HG02623 (cell line): ENCODE data around the gene NEK6.

ENCODE experiments used
- ATAC-seq: cut with Tn5 transposase; IDR thresholded peaks from one replicate; pipeline ENCODE4 v1.9.1; 2021; ENCODE audit warnings: moderate library complexity; ENCODE audit not compliant: unreplicated experiment

Gene NEK6

GRCh38 chr9:124339603-124340146 is 81.9 kb downstream of the NEK6 start:
- ATAC-seq, result no peak

DNA sequence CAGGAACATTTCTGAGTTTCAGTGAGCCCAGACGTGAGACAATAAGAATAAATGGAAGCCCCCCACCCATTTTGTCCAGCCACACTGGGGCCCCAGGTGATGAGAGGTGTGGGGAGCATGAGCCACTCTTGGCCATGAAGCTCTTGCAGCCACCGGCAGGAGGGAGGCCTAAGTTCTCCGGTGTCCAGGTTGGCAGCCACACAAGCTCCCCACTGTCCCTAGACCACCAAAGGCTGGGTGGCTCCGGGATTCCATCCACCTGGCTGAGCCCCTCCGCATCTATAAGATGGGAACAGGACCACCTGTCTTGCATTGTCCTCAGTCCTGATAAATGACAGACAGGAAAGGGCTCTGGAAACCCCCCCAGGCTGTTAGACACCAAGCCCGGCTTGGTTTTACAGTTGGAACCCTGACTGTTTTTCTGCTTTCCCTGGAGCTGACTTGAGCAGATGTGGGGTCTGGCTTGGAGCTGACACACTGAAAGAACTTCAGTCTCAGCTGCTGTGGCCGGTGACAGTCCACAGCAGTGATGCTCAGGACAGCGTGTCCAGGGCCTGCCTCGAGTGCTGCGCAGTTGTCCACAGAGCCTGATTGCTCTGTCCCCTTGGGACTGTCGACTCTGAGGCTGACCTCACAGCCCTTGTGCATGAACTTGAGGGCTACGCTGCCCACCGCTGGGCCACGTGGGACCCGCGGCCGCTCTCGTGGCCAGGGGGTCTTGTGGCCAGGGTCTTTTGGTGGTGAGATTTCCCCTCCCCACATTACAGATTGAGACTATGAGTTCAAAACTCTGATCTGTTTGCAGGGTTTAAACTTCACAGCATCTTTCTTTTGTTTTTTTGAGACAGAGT is 82.7 kb downstream of the NEK6 start:
- ATAC-seq, result no peak

- no peak for ATAC-seq
Measured at GRCh38 chr9:124341455-124342170, 83.9 kb downstream of the NEK6 start.

DNA sequence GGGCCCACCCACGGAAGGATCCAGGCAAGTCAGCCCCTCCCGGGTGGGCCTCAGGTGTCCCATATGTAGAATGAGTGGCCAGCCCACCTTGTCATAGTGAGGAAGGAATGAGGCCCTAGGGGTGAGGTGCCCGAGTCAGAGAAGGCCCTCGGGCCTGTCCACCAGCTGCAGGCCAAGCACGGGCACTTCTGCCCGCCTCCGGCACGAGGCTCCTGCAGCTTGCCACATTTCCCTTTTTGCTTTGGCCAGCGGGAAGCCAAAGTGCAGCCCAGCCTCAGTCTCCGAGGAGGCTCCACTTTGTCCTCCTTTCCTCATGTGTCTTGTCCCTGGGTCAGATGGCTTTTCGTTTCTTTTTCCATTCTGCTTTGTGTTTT is 84.6 kb downstream of the NEK6 start:
- ATAC-seq, result no peak

GRCh38 chr9:124342776-124343485 is 85.2 kb downstream of the NEK6 start:
- no peak for ATAC-seq

DNA sequence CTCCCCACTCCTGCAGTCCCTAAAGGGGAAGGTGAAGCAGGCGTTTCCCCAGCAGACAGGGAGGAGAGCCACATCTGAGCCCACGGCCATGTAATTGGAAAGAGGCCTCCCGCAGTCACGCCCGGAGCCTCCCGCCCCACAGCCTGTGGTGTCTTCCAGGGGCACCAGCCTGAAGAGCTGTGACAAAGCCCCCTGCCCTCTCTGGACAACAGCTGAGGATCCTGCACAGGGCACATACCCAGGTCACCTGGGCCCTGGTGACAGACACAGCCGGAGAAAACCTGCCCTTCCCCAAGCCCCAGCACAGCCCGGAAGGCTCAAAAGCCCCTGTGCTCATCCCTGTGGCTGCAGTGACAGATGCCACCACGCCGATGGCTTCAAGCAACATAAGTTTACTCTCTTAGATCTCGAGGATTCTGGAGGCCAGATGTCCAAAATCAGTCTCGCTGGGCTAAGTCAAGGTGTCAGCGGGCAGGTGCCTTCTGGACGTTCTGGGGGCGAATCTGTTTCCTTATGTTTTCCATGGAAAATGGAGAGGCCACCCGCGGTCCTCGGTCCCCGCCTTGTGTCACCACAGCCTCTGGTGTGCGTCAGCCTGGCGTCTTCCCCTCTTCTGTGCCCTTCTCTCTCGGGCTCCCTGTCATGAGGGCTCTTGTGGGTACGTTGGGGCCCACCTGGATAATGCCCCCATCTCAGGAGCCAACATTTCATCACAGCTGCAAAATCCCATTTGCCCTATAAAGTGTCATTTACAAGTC is 86.0 kb downstream of the NEK6 start:
- ATAC-seq, result no peak

DNA sequence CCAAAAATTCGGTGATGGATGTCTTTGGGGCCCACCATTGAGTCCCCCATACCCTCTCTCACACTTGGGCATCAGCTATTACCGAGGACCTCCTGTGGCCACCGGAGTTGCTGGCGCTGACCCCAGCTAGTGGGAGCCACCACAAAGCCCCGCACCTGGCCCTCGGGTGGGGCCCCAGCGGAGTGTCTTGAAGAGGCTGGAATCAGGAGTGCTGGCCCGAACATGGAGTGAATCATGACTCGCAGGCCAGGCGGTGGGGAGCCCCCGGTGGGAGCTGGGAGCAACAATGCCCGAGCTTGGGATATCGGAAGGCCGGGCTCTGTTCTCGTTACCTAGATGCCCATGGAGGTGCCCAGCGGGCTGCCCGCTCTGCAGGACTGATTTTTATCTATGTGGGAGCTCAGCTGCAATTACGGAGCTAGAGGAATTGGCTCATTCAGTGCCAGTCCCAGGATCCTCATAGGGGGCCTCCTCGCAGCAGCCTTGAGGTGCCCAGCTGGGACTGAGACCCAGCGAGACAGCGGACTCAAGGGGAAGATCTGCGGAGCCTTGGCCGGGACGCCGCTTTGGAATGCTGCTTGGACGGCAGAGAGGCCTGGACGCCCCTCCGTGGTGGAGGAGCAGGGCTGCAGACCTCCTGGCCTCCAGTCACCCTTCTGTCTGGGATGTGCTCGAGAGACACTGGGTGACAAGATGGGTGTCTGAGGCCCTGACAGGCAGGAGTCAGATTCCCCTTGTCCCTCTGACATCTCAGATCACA is 86.7 kb downstream of the NEK6 start:
- ATAC-seq, result no peak

DNA sequence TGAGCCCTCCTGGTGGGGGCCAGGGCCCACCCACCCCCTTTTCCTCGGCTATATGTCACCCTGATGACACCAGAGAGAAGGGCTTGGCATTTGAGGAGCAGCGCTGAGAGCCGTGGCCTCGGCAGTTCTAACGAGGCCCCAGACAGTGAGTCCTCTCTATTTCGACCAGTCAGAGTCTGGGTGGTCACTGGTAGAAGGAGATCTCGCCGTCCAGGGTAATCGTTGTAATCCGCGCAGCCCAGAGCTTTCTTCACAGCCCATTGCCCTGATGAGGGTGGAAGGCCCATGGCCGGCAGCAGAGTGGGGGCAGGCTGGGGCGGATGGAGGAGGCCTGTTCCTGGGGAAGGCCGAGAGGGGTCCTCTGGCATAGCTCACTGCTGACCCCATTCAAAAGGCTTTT is 87.3 kb downstream of the NEK6 start:
- no peak for ATAC-seq

- no peak for ATAC-seq
Measured at GRCh38 chr9:124345751-124346281, 88.1 kb downstream of the NEK6 start.

DNA sequence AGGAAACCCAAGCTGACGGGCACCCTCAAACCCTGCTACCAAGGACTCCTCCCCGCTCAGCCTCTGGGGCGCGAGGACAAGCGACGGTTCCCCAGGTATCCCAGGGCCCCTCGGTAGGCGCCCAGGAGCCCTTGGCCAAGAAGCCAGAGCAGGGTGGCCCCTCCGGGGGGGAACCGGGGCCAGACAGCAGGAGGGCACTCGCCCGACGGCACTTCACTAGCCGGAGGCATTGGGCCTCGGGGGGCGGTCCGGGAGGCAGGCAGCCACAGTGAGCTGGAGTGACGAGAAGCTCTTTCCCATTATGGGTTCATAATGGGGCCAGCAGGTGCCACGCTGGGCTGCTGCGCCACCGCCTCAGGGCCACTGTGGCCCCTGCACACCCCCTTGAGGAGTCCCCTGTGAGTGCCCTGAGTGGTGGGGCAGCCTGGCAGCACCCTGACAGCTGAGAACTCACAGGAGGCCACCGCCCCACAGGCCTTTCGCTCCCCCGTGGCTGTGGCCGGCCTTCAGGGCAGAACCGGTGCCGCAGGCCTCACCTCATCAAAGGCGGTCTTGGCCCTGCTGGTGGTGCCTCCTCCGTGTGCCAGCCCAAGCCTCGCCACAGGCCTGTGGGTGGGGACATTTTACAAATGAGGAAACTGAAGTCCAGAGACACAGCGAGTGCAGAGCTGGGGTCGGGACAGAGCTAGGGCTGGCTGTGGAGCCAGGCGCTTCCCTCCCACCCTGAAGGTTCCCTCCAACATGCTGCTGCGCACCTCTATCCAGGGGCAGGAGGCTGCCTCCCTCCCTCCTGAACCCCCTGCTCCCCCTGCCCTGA is 88.8 kb downstream of the NEK6 start:
- no peak for ATAC-seq

GRCh38 chr9:124347206-124347967 is 89.6 kb downstream of the NEK6 start:
- no peak for ATAC-seq

GRCh38 chr9:124347968-124348358 is 90.2 kb downstream of the NEK6 start:
- no peak for ATAC-seq

- ATAC-seq, result no peak
Measured at GRCh38 chr9:124348363-124348762, 90.6 kb downstream of the NEK6 start.

GRCh38 chr9:124348831-124349230 is 91.1 kb downstream of the NEK6 start:
- no peak for ATAC-seq

DNA sequence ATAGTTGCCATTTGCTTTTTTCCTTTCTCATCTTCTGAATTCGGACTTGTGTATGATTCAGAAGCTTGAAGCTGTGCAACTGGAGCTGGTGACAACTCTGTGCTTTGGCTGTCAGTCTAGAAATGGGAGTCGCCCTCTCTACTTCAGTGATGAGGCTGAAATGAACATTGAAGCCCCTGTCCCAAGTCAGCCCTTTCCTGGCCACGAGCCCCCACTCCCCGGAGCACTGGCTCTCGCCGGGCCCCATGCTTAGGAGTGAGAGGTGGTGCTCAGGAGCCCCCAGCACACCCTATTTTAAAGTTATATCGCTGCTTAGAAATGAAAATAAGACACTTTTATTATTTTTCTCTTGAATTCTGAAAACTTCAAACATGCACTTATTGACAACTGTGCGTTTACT is 91.5 kb downstream of the NEK6 start:
- ATAC-seq, result no peak

- no peak for ATAC-seq
Measured at GRCh38 chr9:124349675-124350493, 92.1 kb downstream of the NEK6 start.

- ATAC-seq, result no peak
Measured at GRCh38 chr9:124350494-124351263, 92.9 kb downstream of the NEK6 start.
